Stimulated activated CD4-positive, alpha-beta T cell treated with anti-CD3 and anti-CD28 coated beads, Interleukin-1b, Interleukin-23, amount 100 ng/mL, for 4 hours (primary cell): ENCODE data around the gene OR10D3.
"Not testable (repeated sequence)": the region's sequence is repeated elsewhere in the genome, so short reads cannot be mapped to it uniquely, and the experiment has no call there.

Experiments
- DNase-seq, 2 donors: peaks; one replicate each; pipeline ENCODE4 v3.0.0-alpha.2; 2020; ENCODE audit warnings: low read depth in 2 of 2

The OR10D3 gene, protein sequence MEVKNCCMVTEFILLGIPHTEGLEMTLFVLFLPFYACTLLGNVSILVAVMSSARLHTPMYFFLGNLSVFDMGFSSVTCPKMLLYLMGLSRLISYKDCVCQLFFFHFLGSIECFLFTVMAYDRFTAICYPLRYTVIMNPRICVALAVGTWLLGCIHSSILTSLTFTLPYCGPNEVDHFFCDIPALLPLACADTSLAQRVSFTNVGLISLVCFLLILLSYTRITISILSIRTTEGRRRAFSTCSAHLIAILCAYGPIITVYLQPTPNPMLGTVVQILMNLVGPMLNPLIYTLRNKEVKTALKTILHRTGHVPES

DNA sequence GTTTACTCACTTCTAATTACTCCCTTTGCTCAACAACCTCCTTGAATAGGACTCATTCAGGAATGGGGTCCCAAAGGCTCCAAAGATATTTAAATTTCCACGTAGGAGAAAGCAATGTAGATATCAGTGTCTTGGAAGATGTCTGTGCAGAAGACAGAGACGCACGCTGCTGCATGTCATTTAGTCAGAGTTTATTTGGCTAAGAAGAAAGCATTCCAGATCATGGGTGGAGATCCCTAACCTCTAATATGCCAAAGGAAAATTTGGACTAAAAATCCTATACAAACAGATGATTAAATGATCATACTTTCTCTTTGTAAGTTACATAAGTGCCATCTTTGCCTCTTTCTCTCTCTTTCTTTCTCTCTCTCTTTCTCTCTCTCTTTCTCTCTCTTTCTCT is at the start of gene OR10D3:
OR10D3 (plus strand) TSS at position 278 of the 400 bp plus-strand sequence. CDS start 1,925 bp downstream, outside the sequence.
- DNase-seq, result no peak

DNA sequence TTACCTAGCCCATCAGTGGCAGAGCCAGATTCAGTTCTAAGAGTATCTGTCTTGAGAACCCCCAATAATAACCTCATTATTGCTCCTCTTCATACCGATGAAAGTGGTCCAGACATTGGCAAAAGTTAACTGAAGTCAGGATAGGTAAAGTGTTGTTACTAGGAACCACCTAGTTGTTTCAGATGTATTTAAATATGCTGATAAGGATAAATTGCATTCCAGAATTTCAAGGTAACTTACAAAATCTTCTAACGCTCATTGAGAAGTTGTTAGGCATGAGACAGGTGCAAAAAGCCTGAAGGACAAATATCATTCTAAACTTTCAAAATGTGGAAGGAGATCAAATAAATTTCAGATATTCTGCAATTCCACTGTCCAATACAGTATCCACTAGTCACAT is 40.1 kb upstream of the OR10D3 start:
- no peak for DNase-seq

DNA sequence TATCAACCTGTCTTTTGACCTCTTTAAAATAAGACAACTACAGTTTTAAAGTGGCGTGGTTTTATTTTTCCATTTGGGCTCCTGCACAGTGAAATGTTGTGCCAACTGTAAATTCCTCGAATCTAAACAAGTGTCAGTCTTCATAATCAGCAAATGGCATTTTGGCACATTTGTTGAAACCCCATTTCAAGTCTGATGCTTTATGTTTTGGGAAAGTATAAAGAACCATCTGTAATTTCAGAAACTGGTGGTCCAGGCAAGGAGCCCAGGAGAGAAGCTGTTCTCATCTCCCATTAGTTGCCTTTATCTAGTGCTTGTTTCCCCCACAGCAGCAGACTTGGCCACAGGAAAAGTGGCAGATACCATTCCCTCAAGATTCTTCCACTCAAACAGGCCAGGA is 35.2 kb upstream of the OR10D3 start:
- no peak for DNase-seq

DNA sequence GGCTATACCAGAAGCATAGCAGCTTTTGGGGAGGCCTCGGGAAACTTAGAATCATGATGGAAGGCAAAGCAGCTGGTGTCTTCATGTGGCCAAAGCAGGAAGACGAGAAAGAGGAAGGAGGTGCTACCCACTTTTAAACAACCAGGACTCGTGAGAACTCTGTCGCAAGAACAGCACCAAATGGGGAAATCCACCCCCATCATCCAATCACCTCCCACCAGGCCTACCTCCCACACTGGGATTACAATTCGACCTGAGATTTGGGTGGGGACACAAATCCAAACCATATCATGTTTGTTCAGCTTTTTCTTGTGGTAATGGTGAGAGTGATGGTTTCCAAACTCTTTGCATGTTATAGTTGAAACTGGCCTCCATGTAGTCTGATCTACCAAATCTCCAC is 32.5 kb upstream of the OR10D3 start:
- no peak for DNase-seq

DNA sequence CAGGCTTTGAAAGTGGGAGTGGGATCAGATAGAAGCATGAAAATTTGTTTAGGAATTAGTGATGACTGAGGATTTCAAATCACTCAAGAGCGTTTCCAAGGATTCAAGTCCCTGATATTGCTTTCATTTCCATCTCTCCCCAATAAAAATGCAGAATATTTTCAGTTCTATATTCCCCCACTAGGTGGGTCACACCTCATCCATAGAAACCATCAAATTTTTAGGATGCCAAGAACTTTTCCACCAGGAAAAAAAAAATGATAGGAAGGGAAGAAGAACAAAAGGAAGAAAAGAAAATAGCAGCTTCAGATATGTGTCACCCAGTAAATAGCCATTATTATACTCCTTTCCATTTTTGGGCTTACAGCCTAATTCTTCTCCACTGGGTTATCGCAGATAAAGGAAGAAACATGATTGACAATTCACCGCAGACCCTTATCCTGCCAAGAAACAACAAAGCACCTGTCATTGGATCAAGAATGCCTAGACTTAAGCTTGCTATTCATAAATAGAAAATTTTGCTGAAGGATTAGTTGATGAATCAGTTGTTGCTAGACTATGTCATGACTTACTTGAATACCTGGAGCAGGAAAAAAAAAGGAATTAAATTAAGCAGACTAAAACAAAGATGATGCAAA is 30.3 kb upstream of the OR10D3 start:
- DNase-seq, result no peak

DNA sequence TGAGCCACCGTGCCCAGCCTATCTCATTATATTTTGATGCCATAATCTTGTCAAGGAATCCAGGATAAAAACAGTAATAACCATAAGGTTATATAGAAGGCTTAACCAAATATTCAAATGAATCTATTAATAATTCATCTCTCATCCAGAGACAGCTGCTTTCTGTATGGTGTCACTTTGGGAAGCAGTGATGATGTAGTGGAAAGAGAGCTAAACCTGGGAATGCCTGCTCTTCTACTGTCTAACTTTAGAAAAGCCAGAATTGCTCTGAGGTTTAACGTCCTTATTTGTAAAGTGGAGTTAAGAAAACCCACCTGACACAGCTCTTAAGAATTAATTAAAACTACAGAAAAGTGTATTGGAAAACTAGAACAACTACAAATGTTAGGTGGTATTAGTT is 29.3 kb upstream of the OR10D3 start:
- no peak for DNase-seq

DNA sequence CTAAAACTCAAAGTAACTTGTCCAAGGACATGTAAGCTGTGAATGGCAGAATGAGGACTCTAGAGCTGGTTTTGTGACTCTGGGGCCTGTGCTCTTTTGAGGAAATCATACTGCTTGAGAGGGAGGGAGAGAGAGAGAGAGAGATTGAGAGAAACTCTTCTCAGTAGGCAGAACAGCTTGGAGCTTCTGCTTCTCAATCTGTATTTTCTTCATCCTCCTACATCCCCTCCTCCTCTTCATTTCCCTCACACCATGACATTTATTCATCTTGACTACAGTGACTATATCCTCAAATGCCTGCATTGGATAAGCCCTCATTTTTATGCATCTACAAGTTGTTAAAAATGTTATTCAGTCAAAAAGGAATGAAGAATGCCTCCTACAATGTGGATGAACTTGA is 23.7 kb upstream of the OR10D3 start:
- no peak for DNase-seq

DNA sequence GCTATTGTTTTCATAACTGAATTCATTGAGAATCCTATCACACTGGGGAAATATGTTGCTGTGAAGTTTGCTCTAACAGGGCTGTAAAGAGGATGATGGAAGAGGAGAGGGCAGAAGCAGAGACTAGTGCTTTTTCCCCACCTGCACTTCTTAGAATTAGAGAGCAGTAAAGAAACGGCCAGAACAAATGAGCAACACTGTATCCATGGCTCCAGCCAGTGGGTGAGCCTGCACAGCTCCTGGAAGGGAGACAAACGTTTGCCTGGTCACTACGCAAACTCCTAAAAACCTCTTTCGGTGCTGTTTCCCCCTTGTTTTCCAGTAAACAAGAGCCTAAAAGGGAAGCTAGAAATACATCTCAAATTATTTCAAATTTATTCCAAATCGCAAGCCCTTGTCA is 22.2 kb upstream of the OR10D3 start:
- no peak for DNase-seq

DNA sequence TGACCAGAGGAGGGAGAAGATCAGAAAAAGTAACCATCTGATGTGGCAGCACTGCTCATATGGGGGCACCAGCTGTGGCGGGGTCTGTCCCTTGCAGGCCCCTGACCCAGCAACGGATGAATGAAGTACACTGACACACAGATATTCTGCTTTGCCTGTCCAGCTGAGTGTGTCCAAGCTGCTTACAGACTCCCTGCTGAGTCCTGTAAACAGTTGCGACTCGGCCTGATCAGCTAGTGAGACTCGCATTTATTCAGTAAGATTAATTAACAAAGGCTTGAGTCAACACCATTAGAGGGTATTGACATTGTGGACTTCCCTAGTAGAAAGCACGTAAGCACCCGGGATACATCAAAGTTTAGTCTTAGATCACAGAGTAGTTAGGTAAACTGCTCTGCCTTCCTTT is 15.3 kb upstream of the OR10D3 start:
- no peak for DNase-seq

DNA sequence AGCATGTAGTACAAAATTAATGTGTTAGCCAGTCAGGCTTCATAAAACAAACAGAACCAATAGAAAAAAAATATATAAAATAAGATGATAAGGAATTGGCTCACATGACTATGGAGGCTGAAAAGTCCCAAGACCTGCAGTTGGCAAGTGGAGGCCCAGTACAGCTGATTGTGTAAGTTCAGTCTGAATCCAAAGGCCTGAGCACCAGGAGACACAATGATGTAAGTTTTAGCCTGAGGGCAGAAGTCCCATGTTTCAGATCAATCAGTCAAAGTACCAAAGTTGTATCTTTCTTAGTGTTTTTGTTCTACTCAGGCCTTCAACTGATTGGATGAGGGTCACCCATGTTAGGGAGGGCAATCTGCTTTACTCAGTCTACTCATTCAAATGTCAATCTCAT is 14.3 kb upstream of the OR10D3 start:
- DNase-seq, result no peak

DNA sequence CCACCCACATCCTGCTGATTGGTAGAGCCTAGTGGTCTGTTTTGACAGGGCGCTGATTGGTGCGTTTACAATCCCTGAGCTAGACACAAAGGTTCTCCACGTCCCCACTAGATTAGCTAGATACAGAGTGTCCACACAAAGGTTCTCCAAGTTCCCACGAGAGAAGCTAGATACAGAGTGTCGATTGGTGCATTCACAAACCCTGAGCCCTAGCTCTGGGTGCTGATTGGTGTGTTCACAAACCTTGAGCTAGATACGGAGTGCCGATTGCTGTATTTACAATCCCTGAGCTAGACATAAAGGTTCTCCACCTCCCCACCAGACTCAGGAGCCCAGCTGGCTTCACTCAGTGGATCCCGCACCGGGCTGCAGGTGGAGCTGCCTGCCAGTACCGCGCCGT is 12.8 kb upstream of the OR10D3 start:
- not testable (repeated sequence) for DNase-seq

DNA sequence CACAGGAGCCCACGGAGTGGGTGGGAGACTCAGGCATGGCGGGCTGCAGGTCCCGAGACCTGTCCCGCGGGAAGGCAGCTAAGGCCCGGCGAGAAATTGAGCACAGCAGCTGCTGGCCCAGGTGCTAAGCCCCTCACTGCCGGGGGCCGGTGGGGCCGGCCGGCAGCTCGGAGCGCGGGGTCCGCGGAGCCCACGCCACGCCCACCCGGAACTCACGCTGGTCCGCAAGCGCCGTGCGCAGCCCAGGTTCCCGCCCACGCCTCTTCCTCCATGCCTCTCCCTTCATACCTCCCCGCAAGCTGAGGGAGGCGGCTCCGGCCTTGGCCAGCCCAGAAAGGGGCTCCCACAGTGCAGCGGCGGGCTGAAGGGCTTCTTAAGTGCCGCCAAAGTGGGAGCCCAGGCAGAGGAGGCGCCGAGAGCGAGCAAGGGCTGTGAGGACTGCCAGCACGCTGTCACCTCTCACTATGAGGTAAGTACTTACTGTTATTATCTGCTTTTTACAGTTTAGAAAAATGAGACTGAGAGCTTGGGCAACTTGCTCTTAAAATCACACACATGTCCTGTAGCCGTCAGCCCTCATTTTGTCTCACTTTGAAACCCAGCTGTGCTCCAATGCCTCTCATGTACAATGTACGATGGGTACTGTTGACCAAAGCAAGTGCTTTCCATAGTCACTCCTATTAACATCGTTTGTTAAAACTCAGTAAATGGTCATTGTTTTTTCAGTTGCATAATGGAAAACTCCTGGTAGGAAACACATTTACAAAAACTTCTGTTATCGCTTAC is 12.2 kb upstream of the OR10D3 start:
- no peak for DNase-seq

DNA sequence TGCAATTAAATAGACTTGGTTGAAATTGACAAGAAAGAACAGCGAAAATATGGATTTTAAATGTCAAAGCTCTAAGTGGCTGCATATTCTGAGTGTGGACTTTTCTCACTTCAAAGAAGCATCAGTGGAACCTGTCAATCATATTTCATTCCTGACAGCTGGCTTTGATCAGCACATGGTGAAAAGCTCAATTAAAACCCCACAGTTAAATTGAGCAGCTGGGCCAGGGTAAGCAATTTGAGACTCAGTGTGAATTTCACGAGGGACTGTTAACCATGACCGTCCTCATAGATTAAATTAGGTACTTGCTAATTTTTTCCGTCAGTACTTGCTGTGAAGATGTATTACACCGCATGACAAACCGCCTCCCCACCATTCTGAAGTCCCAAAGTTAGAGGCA is 11.0 kb upstream of the OR10D3 start:
- DNase-seq, result no peak

DNA sequence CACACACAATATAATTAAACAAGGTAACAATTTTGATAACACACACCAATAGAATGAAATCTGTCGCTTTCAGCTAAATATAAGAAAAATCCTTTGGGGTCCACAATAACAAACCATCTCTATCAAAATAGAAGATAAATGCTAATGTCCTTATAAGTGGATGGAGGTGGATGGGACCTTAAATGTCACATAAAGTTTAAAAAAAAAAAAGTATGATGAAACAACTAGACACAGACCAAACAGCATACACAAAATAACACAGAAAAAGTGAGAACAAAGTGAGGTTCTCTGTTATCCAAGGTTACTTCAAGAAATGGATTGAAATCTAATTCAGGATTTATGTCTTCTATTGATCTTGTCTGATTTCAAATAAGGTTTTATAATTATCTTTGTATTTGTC is 10.5 kb upstream of the OR10D3 start:
- no peak for DNase-seq

DNA sequence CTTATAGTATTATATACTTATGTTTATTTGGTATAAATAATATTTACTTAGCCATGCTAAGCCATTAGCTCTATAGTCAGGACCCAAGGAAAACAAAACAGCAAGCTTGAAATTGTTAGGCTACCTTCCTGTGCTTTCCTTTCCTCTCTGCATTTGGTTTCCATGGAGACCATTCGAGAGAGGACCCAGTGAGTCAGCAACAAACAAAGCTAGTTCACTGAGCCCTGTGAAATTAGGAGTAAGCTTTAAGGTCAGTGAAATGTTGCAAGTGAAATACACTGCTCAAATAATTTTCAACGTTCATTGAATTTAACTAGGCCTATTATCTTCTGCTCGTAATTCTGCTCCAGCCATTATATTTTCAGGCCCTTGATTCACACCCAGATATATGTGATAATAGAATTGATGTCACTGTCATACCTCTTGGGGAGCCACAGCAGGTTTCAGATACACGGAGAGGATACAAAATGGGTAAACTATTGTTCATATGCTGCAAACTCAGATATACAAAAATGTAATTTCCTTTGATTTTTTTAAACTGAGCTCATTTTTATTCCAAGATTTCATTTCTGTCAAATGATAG is 9.1 kb upstream of the OR10D3 start:
- DNase-seq, result no peak

DNA sequence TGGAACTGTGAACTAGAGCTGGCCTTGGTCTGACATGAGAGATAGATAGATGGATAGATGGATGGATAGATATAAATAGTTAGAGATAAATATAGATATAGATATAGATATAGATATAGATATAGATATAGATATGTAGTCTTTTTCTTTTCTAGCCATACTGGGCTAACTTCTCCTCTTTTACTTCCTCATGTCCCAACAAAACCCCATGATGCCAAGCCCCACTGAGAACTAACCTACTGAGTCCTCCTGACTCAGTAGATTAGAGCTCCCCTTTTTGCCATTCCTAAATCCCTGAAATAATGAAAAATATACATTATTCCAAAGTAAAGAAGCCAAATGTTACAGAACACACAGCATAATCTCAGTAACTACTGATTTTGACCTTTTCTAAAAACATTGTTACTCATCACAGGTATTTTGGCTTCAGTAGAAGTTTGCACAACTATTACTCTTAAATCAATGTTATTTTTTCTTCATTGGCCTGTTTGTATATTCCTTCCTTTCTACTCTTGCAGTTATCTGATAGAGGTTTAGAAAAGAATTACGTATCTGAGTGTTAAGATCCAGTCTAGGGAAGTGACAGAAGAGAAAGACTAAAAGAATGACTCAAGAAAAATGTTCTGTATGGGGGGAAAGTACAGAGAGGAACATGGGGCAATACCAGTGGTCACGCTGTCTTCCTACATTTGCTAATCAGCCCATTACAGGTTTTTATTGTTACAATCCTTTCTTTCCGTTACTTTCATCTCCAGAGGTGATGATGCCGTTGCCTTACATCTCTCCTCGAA is 6.0 kb upstream of the OR10D3 start:
- no peak for DNase-seq

DNA sequence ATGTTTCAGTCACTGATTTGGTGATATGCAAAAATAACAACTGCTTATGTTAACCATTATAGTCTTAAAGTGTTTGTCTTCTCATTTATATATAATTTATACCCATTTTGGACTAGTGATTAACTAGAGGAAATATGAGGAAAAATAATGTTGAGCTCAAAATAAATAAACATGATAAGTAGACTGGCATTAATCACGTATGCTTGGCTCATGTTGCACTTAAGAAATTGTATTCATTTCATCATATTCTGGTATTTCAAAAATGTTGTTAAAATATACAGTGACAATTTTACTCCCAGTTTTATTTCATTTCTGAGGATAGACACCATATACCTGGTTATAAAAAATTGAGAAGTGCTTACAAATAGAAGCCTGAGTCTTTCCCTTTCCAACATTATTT is 3.8 kb upstream of the OR10D3 start:
- DNase-seq, result no peak

DNA sequence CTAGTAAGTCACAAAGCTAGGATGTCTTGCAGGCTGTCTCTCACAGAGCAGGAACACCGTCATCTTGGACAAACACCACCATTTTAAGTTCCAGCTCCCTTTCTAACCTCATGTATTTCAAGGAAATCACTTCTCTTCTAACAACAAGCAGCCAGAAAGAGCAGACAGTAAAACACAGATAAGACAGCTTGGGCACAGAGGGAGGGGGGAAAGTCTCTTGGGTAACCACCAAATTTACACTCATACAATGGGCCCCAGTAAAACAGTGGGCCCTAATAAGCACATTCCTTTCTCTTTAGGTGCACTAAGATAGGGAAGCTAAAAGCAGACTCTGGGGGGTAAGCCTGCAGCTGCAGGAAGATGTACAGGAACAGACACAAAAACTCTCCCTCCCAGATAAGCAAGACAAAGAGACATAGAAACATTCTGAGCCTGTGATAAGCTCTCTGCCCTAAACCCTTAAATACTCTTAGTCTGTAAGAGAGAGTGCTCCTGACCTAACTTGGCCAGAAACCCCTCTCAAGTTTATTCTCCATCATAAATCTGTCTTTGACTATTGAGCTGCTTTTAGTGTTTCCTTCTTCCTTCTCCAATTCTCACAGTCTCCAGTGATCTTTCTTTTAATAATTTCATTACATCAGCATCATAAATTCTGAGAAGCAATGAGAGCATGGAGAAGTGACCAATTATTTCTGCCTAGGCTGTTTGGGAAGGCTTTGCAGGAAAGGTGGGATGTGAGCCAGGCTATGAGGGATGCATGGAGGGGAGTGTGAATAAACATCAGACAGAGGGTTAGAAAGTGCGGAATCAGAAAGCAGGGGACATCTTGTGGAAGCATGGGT is 7.4 kb downstream of the OR10D3 start:
- no peak for DNase-seq

DNA sequence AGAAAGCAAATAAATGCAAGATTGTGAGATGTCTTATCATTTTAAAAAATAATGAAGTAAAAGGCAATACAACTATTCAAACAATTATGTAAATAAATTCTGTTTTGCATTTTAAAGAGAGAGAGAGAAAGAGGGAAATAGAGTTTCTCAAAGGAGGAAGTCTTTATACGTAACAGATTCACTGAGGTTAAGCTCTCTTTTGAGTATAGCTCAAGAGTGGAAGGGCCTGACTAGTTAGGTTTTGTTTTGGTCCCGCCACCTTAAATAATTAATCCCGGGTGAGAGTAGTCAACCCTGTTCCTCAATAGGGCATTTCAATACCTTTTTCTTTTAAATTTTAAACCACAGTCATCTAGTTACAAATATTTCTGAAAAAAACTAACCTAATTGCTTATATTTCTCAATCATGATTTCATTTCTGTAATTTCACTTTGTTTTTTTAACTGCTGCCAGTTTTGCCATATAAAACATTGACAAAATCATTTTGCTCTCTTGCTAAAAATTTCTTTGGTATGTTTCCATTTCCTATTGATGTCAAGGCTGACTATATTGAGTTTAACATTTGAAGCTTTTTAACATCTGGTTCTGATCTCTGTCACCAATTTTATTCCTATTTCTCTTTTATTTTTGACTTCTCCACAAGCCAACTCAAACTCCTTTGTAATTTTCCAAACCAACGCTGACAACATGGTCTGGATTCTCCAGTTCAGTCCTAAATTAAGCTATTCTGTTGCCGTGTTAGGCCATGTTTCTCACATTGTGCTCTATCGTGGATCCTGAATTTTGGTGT is 10.3 kb downstream of the OR10D3 start:
- DNase-seq, result no peak
